Measurements from ENCODE around the gene SPO11. TPM values are rescaled to one million over a fixed set of nuclear protein-coding genes. Genes with fewer than 3 reads are reported as not detected.

Gene SPO11
- total RNA-seq, 4 donors from 2014 or later = not detected

DNA sequence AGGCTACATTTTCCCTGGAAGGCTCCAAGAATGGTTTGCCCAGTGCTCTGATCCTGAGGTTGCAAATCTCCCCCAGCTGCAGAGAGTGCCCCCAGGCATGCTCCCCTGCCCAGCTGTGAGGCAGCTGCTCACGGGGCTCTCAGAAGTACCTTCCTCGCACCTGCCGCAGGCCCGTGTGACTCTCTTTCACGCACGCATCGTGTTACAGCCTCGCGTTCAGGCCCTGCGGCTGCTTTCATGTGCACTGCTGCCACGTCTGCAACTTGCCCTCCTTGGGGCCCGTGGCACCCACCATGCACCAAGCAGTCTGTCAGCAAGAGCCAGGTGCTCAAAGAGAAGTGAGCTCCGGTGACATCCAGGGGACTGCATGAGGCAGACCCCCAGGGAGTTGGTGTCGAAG lies 28.6 kb upstream of the SPO11 start:
- no peaks in the 10 kb centered on the region for H3K4me1 ChIP-seq
- no peaks in the 10 kb centered on the region for H3K9me3 ChIP-seq
- H3K36me3 ChIP-seq = no peaks in the 10 kb centered on the region
- TF ChIP-seq, protein P1, sequence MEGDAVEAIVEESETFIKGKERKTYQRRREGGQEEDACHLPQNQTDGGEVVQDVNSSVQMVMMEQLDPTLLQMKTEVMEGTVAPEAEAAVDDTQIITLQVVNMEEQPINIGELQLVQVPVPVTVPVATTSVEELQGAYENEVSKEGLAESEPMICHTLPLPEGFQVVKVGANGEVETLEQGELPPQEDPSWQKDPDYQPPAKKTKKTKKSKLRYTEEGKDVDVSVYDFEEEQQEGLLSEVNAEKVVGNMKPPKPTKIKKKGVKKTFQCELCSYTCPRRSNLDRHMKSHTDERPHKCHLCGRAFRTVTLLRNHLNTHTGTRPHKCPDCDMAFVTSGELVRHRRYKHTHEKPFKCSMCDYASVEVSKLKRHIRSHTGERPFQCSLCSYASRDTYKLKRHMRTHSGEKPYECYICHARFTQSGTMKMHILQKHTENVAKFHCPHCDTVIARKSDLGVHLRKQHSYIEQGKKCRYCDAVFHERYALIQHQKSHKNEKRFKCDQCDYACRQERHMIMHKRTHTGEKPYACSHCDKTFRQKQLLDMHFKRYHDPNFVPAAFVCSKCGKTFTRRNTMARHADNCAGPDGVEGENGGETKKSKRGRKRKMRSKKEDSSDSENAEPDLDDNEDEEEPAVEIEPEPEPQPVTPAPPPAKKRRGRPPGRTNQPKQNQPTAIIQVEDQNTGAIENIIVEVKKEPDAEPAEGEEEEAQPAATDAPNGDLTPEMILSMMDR (IDR thresholded peaks at IDR 0.05) = no peak
- no peak for TF ChIP-seq POLR2A (IDR thresholded peaks at IDR 0.05)
- H3K27me3 ChIP-seq = no peaks in the 10 kb centered on the region
- no peak overlapping the region for H3K27ac ChIP-seq
- DNase-seq = no peak
- no peak overlapping the region for H3K4me3 ChIP-seq

DNA sequence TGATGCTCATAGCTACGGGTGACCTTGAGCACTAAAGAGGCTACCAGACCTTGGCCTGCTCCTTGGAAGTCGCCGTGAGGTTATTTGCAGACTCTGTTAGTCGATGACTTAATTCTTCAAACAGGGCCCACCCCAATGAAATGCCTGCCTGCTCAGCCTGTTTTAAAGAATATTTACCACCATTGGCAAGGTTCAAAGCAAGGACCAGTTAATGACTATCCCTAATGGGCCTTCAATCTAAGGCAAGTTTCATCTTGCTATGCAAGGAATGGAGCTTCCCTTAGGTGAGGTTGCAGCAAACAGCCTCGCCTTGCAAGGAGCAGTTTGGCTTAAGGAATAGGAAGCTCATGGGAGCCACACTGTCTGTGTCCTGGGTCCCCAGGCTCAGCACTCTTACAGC lies 22.9 kb upstream of the SPO11 start:
- H3K27me3 ChIP-seq = no peaks in the 10 kb centered on the region
- no peaks in the 10 kb centered on the region for H3K9me3 ChIP-seq

DNA sequence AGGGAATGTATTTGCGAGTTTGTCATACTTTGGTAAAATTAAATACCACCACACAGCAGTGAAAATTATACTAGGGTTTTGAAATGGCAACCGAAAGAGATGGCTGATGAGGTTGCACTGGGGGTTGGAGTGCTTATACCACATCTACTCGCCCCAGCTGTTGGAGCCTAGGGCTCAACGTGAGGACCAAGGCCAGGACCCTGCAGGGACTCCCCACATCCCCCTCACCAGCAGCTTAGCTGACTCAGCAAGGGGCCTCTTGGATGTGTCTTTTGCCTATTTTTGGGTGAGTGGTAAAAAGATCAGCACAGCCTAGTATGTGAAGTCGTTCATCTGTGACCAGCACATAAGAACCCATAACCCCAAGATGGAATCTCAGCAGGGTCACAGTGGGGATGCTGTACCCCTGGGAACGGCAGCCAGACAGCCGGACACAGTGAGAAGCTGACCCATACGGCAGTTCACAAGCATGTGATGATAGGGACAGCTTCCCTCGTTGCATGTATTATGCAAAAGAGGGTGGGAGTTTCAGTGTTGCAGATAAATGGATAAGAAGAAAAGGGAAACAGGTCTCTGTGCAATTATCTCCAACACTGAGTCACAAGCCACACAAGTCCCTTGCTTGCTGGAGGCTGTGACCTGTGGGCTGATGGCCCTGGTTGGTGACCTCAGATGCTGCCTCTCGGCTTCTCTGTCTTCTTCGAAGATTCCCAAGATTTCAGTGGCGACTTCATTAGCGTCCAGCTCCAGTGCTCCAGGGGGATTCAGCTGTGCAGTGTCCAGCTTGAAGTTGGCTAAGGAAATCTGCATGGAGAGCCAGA lies 20.9 kb upstream of the SPO11 start:
- no peak for DNase-seq
- no peak overlapping the region for H3K27ac ChIP-seq
- no peaks in the 10 kb centered on the region for H3K4me1 ChIP-seq
- no peaks in the 10 kb centered on the region for H3K9me3 ChIP-seq
- H3K4me3 ChIP-seq = no peak overlapping the region
- no peak for TF ChIP-seq POLR2A (IDR thresholded peaks at IDR 0.05)
- TF ChIP-seq, protein P1 (IDR thresholded peaks at IDR 0.05) = no peak
- H3K36me3 ChIP-seq = no peaks in the 10 kb centered on the region
- no peaks in the 10 kb centered on the region for H3K27me3 ChIP-seq

More for the DNA sequence above, 22.9 kb upstream of the SPO11 start:
- Histone ChIP-seq H3K4me1 (no peaks in the 10 kb centered on the region), H3K27ac (no peak overlapping the region), H3K4me3 (no peak overlapping the region), H3K36me3 (no peaks in the 10 kb centered on the region)
- DNase-seq = no peak
- TF ChIP-seq POLR2A (IDR thresholded peaks at IDR 0.05) = no peak
- TF ChIP-seq, protein P1 (IDR thresholded peaks at IDR 0.05) = no peak

DNA sequence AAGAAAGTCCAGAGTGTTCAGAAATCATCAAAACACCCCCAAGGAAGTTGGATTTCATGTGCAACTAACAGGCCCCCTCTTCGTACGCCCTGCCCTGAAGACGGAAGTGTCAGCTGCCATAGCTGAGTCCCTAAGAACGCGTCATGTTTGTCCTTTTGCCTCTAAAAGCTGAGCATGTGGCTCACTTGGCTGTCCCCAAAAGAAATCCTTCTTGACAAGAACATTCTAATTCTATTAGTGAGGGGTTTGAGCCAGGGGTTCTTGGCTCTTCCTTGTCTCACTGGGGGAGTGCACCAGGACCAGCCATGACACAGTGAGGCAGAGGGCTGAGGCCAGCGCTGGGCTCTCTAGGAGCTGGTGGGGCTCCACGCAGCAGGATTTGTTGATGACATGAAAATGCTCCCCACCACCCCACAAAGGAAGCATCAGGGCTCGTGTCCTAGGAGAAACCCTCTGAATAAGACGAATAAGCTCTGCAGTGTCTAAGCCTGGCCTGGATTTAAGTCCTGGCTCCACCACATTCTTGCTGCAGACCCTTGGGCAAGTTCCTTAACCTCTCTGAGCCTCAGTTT lies 20.0 kb upstream of the SPO11 start:
- Histone ChIP-seq H3K27ac (no peak overlapping the region), H3K4me1 (no peaks in the 10 kb centered on the region), H3K9me3 (no peaks in the 10 kb centered on the region), H3K36me3 (no peaks in the 10 kb centered on the region), H3K27me3 (no peaks in the 10 kb centered on the region), H3K4me3 (no peak overlapping the region)
- DNase-seq = no peak
- TF ChIP-seq, protein P1 (IDR thresholded peaks at IDR 0.05) = no peak
- no peak for TF ChIP-seq POLR2A (IDR thresholded peaks at IDR 0.05)

DNA sequence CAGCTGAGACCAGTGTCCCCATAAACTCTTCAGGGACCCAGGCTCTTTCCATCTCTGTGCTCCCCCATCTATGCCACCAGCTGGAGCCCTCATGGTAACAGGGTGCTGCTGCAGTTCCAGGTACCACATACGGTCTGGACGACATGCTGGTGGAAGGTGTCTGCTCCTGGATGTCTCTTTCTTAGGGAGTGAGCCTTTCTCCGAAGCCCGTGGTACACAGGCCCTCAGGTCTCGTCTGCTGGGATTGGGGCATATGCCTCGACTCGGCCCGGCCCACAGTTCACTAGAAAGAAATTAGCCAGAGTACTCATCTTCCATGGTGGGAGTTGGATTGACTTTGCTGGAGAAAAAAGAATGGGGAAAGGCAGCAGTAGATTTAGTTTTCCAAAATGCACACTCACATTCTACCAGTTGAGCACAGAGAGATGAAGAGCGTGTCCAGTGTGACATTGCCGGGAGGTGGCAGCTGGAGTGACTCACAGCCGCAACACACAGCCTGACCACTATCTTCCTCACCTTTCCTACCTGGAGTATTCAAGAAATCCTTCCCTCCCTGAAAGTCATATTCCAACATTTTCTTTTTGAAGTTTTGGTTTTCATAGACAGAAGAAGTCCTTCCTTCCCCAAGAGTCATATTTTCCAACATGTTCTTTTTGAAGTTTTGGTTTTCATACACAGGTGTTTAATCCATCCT lies 18.6 kb upstream of the SPO11 start:
- H3K27me3 ChIP-seq = no peaks in the 10 kb centered on the region
- H3K4me3 ChIP-seq = no peak overlapping the region
- TF ChIP-seq POLR2A (IDR thresholded peaks at IDR 0.05) = no peak
- TF ChIP-seq, protein P1 (IDR thresholded peaks at IDR 0.05) = no peak
- H3K4me1 ChIP-seq = no peaks in the 10 kb centered on the region
- no peak overlapping the region for H3K27ac ChIP-seq
- H3K36me3 ChIP-seq = no peaks in the 10 kb centered on the region
- no peaks in the 10 kb centered on the region for H3K9me3 ChIP-seq
- no peak for DNase-seq

All from Peyer's patch (tissue), 4 donors.